SK-N-SH (cell line): ENCODE data around the gene MMS19. TPM values are rescaled to one million over a fixed set of nuclear protein-coding genes. Genes with fewer than 3 reads are reported as not detected.

Source experiments
- CTCF ChIA-PET: fragments of 300-600, 350-600 bp; formaldehyde crosslinking; extraction: SDS; loops from one replicate; lab custom pipeline; 2021; lab: Yijun Ruan, JAX
- POLR2A ChIA-PET: fragments of 350-600 bp; sonication (Branson Sonifier 250); formaldehyde crosslinking; extraction: SDS; loops from one replicate; lab custom pipeline; 2020; ENCODE audit warnings: antibody characterized with exemption, inconsistent platforms; lab: Yijun Ruan, JAX
- DNase-seq: peaks from one replicate; pipeline ENCODE4 v3.0.0; 2012
- H2AFZ ChIP-seq: fragments of 200-600 bp; sonication (generic); 2 replicates; pipeline ENCODE4 v1.8.1; 2016; ENCODE audit warnings: antibody characterized with exemption, mild to moderate bottlenecking, low read depth
- H3F3A ChIP-seq: fragments of 200-600 bp; sonication (generic); replicated peaks from 2 replicates; pipeline ENCODE3; 2016; ENCODE audit warnings: antibody characterized with exemption, mild to moderate bottlenecking; ENCODE audit not compliant: insufficient read depth
- H3K27ac ChIP-seq, 2 experiments: fragments of 200-500 bp in 1 of 2; fragments of 200-600 bp in 1 of 2; sonication (Bioruptor generic) in 1 of 2; sonication (generic), shearing (Covaris generic) in 1 of 2; 2 replicates each; pipeline versions ENCODE4 v1.5.1 to v1.6.1; 2014 to 2016; ENCODE audit warnings: low read depth in 2 of 2, inconsistent platforms in 1 of 2, low read length in 1 of 2, mild to moderate bottlenecking in 1 of 2, mixed read lengths in 1 of 2
- H3K27me3 ChIP-seq: fragments of 200-600 bp; sonication (generic), shearing (Covaris generic); 2 replicates; pipeline ENCODE4 v1.6.1; 2016; ENCODE audit warnings: mixed run types; ENCODE audit not compliant: insufficient read depth
- H3K36me3 ChIP-seq, 2 experiments: fragments of 200-500 bp in 1 of 2; fragments of 200-600 bp in 1 of 2; sonication (Bioruptor generic) in 1 of 2; sonication (generic) in 1 of 2; replicated peaks in 1 of 2; 2 replicates each; pipeline versions ENCODE3 to v1.5.1; 2014 to 2016; ENCODE audit warnings: low read length in 1 of 2, mild to moderate bottlenecking in 1 of 2; ENCODE audit not compliant: insufficient read depth in 2 of 2, control insufficient read depth in 1 of 2
- H3K4me1 ChIP-seq, 2 experiments: fragments of 200-500 bp in 1 of 2; fragments of 200-600 bp in 1 of 2; sonication (Bioruptor generic) in 1 of 2; sonication (generic), shearing (Covaris generic) in 1 of 2; 2 replicates each; pipeline versions ENCODE4 v1.5.1 to v1.6.1; 2014 to 2016; ENCODE audit warnings: low read depth in 1 of 2, low read length in 1 of 2, mixed run types in 1 of 2; ENCODE audit not compliant: insufficient read depth in 2 of 2, control insufficient read depth in 1 of 2
- H3K4me2 ChIP-seq: fragments of 200-600 bp; sonication (generic), shearing (Covaris generic); 2 replicates; pipeline ENCODE4 v1.6.1; 2017; ENCODE audit warnings: mixed run types
- H3K4me3 ChIP-seq, 2 experiments: fragments of 200-500 bp in 1 of 2; fragments of 200-600 bp in 1 of 2; sonication (Bioruptor generic) in 1 of 2; sonication (generic), shearing (Covaris generic) in 1 of 2; 2 replicates each; pipeline versions ENCODE4 v1.5.1 to v1.8.1; 2014 to 2016; ENCODE audit warnings: low read depth in 2 of 2, inconsistent platforms in 1 of 2, low read length in 1 of 2, mild to moderate bottlenecking in 1 of 2, mixed read lengths in 1 of 2, moderate library complexity in 1 of 2
- H3K79me2 ChIP-seq: fragments of 200-600 bp; sonication (generic); 2 replicates; pipeline ENCODE4 v1.8.1; 2017; ENCODE audit warnings: mild to moderate bottlenecking; ENCODE audit not compliant: insufficient read depth
- H3K9ac ChIP-seq: fragments of 200-600 bp; sonication (generic); 2 replicates; pipeline ENCODE4 v1.6.1; 2017; ENCODE audit warnings: mixed run types
- H3K9me2 ChIP-seq: fragments of 200-600 bp; sonication (generic); 2 replicates; pipeline ENCODE4 v1.6.1; 2017; ENCODE audit warnings: mixed run types
- H3K9me3 ChIP-seq: fragments of 200-600 bp; sonication (generic); 2 replicates; pipeline ENCODE4 v1.6.1; 2017; ENCODE audit warnings: mixed run types, mild to moderate bottlenecking, moderate library complexity
- H4K20me1 ChIP-seq: fragments of 200-600 bp; sonication (generic); 2 replicates; pipeline ENCODE4 v1.6.1; 2017; ENCODE audit warnings: mild to moderate bottlenecking, mixed run types; ENCODE audit not compliant: insufficient read depth
- CHD2 ChIP-seq: fragments of 150-350 bp; IDR thresholded peaks from 2 replicates; pipeline ENCODE4 v1.6.1; 2018; ENCODE audit warnings: low read length; ENCODE audit not compliant: partially characterized antibody
- EZH2phosphoT487 ChIP-seq: fragments of 200-600 bp; sonication (generic); IDR thresholded peaks from 2 replicates; pipeline ENCODE4 v1.6.1; 2017; ENCODE audit warnings: low read depth, mixed run types, mild to moderate bottlenecking, antibody characterized with exemption, moderate library complexity, borderline replicate concordance
- FOXJ3 ChIP-seq: sonication (generic); formaldehyde crosslinking; IDR thresholded peaks from 2 replicates; pipeline ENCODE4 v1.5.1; 2020; ENCODE audit warnings: mild to moderate bottlenecking, missing genetic modification reagents
- FOXM1 ChIP-seq: IDR thresholded peaks from 2 replicates; pipeline ENCODE4 v1.4.0; 2012; ENCODE audit warnings: low read depth, mild to moderate bottlenecking
- JUND ChIP-seq: IDR thresholded peaks from 2 replicates; pipeline ENCODE4 v1.4.0; 2012
- MXI1 ChIP-seq: IDR thresholded peaks from 2 replicates; pipeline ENCODE4 v1.6.1; 2012; ENCODE audit warnings: mild to moderate bottlenecking, low read depth, low read length, improper control_type of control experiment
- RFX5 ChIP-seq: IDR thresholded peaks from 2 replicates; pipeline ENCODE4 v1.6.1; 2012; ENCODE audit warnings: mild to moderate bottlenecking, improper control_type of control experiment, low read length
- SIN3A ChIP-seq: IDR thresholded peaks from 2 replicates; pipeline ENCODE4 v1.6.1; 2012; ENCODE audit warnings: low read depth, mild to moderate bottlenecking, low read length, moderate library complexity, borderline replicate concordance
- TAF1 ChIP-seq: IDR thresholded peaks from 2 replicates; pipeline ENCODE4 v1.6.1; 2012; ENCODE audit warnings: low read depth, mild to moderate bottlenecking, low read length, moderate library complexity, borderline replicate concordance
- WGBS: methylation state at CpG from one replicate; pipeline ENCODE4 v1.1.6; 2017; ENCODE audit warnings: low lambda C conversion rate; 5-methylcytosine and 5-hydroxymethylcytosine counted together
- polyA plus RNA-seq, 3 experiments: library from polyadenylated mRNA; depleted of rRNA; stranded (reverse); fragments of >200 nt; gene quantifications; 2 replicates each; pipeline ENCODE4 v1.2.3, GENCODE V29; 2012
- TF ChIP-seq, protein P1 (sequence below): IDR thresholded peaks from 2 replicates; pipeline ENCODE4 v1.6.1; 2012; ENCODE audit warnings: mild to moderate bottlenecking, low read depth, low read length, moderate library complexity
- TF ChIP-seq, protein P2 (sequence below): IDR thresholded peaks from 2 replicates; pipeline ENCODE4 v1.4.0; 2012; ENCODE audit warnings: low read depth, borderline replicate concordance
- TF ChIP-seq, protein P3 (sequence below): fragments of 200-600 bp; sonication (generic); IDR thresholded peaks from 2 replicates; pipeline ENCODE4 v1.6.1; 2017; ENCODE audit warnings: antibody characterized with exemption, mild to moderate bottlenecking, moderate library complexity
- TF ChIP-seq, protein P4 (sequence below): fragments of 150-350 bp; IDR thresholded peaks from 2 replicates; pipeline ENCODE4 v1.6.1; 2016; ENCODE audit warnings: mild to moderate bottlenecking, low read depth, low read length
- TF ChIP-seq, protein P5 (sequence below): IDR thresholded peaks from 2 replicates; pipeline ENCODE4 v1.4.0; 2012; ENCODE audit warnings: low read depth, borderline replicate concordance
- TF ChIP-seq, protein P6 (sequence below): IDR thresholded peaks from 2 replicates; pipeline ENCODE4 v1.4.0; 2012; ENCODE audit warnings: low read depth

MMS19 gene
- polyA plus RNA-seq, 1 of the 3 experiments (the other 2 are of a cell fraction) = 56.9 TPM

DNA sequence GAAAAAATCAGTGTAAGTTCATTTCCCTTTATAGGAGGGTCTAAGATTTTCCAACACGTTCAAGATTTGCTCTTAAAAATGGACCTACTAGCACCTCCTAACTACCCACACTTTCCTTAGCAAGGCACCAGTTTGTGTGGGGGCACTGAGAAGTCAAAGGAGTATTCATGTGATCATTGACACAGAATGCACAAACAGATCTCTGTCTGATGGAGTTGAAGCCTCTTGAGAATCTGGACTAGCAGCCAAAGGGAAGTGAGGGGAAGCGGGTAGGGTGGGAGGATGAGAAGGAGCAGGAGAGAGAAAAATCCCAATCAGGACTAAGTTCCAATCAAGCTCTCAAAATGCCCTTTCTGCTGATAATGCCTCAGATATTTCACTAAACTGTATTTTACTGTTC, 4.1 kb downstream of the MMS19 start (continued):
- TF ChIP-seq, protein P1, sequence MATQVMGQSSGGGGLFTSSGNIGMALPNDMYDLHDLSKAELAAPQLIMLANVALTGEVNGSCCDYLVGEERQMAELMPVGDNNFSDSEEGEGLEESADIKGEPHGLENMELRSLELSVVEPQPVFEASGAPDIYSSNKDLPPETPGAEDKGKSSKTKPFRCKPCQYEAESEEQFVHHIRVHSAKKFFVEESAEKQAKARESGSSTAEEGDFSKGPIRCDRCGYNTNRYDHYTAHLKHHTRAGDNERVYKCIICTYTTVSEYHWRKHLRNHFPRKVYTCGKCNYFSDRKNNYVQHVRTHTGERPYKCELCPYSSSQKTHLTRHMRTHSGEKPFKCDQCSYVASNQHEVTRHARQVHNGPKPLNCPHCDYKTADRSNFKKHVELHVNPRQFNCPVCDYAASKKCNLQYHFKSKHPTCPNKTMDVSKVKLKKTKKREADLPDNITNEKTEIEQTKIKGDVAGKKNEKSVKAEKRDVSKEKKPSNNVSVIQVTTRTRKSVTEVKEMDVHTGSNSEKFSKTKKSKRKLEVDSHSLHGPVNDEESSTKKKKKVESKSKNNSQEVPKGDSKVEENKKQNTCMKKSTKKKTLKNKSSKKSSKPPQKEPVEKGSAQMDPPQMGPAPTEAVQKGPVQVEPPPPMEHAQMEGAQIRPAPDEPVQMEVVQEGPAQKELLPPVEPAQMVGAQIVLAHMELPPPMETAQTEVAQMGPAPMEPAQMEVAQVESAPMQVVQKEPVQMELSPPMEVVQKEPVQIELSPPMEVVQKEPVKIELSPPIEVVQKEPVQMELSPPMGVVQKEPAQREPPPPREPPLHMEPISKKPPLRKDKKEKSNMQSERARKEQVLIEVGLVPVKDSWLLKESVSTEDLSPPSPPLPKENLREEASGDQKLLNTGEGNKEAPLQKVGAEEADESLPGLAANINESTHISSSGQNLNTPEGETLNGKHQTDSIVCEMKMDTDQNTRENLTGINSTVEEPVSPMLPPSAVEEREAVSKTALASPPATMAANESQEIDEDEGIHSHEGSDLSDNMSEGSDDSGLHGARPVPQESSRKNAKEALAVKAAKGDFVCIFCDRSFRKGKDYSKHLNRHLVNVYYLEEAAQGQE = no peak

DNA sequence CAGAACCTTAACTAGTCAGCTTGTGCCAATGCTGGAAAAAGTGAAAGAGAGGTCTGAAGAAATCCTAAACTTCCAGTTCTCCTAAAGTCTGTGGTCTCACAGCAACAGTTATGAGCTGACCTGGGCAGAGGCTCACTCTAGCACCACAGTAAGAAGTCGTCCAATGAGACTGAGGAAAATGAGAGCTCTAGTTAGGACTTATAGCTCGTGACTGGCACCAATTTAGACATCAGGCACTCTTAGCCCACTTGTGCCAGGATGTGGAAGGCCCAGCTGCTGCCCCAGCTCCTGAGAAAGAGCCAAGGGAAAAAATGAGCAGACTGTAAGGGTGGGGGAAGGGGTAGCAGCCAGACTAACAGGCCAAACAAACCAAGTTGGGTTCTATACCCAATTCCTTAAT, 7.6 kb downstream of the MMS19 start:
- Histone ChIP-seq H3F3A (peaks cover 9% of the 10 kb centered on the region), H3K4me1 (peaks cover 4 to 12% of the 10 kb centered on the region in 2 experiments; a peak in 2 of 4 replicates), H3K36me3 (peaks cover 0 to 14% of the 10 kb centered on the region in 2 experiments), H4K20me1 (peaks cover 78% of the 10 kb centered on the region), H3K79me2 (peaks cover 99% of the 10 kb centered on the region), H2AFZ (no peak overlapping the region), H3K9ac (no peak overlapping the region), H3K27me3 (no peaks in the 10 kb centered on the region), H3K9me2 (no peaks in the 10 kb centered on the region), H3K4me2 (peak overlapping the region; percentile 33; the same call in 1 of the 2 replicates), H3K9me3 (no peaks in the 10 kb centered on the region), H3K4me3 (no peak overlapping the region), H3K27ac (no peak overlapping the region)
- DNase-seq = no peak
- no CpG with 5 or more reads among the region's 2 CpGs for WGBS
- ChIA-PET POLR2A (no interaction called here), CTCF (interaction anchor here (0.7 to 1.3 kb wide), 2 partner anchors 31 to 111 kb away, joined by 3 read pairs; no protein-coding TSS in a partner anchor)
- TF ChIP-seq TAF1 (no peak), MXI1 (no peak), SIN3A (no peak), CHD2 (no peak), RFX5 (no peak), EZH2phosphoT487 (no peak), JUND (no peak), FOXJ3 (no peak), FOXM1 (no peak)
- TF ChIP-seq, protein P2, sequence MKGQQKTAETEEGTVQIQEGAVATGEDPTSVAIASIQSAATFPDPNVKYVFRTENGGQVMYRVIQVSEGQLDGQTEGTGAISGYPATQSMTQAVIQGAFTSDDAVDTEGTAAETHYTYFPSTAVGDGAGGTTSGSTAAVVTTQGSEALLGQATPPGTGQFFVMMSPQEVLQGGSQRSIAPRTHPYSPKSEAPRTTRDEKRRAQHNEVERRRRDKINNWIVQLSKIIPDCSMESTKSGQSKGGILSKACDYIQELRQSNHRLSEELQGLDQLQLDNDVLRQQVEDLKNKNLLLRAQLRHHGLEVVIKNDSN = no peak
- TF ChIP-seq, protein P3, sequence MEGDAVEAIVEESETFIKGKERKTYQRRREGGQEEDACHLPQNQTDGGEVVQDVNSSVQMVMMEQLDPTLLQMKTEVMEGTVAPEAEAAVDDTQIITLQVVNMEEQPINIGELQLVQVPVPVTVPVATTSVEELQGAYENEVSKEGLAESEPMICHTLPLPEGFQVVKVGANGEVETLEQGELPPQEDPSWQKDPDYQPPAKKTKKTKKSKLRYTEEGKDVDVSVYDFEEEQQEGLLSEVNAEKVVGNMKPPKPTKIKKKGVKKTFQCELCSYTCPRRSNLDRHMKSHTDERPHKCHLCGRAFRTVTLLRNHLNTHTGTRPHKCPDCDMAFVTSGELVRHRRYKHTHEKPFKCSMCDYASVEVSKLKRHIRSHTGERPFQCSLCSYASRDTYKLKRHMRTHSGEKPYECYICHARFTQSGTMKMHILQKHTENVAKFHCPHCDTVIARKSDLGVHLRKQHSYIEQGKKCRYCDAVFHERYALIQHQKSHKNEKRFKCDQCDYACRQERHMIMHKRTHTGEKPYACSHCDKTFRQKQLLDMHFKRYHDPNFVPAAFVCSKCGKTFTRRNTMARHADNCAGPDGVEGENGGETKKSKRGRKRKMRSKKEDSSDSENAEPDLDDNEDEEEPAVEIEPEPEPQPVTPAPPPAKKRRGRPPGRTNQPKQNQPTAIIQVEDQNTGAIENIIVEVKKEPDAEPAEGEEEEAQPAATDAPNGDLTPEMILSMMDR = no peak
- TF ChIP-seq, protein P4, sequence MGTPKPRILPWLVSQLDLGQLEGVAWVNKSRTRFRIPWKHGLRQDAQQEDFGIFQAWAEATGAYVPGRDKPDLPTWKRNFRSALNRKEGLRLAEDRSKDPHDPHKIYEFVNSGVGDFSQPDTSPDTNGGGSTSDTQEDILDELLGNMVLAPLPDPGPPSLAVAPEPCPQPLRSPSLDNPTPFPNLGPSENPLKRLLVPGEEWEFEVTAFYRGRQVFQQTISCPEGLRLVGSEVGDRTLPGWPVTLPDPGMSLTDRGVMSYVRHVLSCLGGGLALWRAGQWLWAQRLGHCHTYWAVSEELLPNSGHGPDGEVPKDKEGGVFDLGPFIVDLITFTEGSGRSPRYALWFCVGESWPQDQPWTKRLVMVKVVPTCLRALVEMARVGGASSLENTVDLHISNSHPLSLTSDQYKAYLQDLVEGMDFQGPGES = no peak
- TF ChIP-seq, protein P1 = no peak
- TF ChIP-seq, protein P5, sequence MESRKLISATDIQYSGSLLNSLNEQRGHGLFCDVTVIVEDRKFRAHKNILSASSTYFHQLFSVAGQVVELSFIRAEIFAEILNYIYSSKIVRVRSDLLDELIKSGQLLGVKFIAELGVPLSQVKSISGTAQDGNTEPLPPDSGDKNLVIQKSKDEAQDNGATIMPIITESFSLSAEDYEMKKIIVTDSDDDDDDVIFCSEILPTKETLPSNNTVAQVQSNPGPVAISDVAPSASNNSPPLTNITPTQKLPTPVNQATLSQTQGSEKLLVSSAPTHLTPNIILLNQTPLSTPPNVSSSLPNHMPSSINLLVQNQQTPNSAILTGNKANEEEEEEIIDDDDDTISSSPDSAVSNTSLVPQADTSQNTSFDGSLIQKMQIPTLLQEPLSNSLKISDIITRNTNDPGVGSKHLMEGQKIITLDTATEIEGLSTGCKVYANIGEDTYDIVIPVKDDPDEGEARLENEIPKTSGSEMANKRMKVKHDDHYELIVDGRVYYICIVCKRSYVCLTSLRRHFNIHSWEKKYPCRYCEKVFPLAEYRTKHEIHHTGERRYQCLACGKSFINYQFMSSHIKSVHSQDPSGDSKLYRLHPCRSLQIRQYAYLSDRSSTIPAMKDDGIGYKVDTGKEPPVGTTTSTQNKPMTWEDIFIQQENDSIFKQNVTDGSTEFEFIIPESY = no peak
- TF ChIP-seq, protein P6, sequence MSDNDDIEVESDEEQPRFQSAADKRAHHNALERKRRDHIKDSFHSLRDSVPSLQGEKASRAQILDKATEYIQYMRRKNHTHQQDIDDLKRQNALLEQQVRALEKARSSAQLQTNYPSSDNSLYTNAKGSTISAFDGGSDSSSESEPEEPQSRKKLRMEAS = no peak
